ENCODE measurements around the gene MCF2L. TPM values are rescaled to one million over a fixed set of nuclear protein-coding genes. Genes with fewer than 3 reads are reported as not detected.

MCF2L gene
- polyA plus RNA-seq, 1 donor (not counting 4 experiments of a cell fraction or from before 2014, with no cell fraction given): 0.14 TPM

GRCh38 chr13:113015826-113016525 lies 47.0 kb downstream of the MCF2L start:
- H3K4me1 ChIP-seq (ENCODE audit: control insufficient read depth, extremely low read depth, insufficient read depth, low read length): peaks cover 9% of the 10 kb centered on the region
- H3K9me1 ChIP-seq (ENCODE audit: control insufficient read depth, extremely low read depth, insufficient read depth, low read length): no peaks in the 10 kb centered on the region
- FAIRE-seq: no peak
- no peak overlapping the region for H3K9ac ChIP-seq (ENCODE audit: control insufficient read depth, extremely low read depth, insufficient read depth, low read length)
- H3K4me3 ChIP-seq (ENCODE audit: control insufficient read depth in 2 of 3, extremely low read depth in 1 of 3, insufficient read depth in 2 of 3, low read depth in 1 of 3, low read length in 3 of 3): no peak overlapping the region
- H3K79me2 ChIP-seq (ENCODE audit: control insufficient read depth, insufficient read depth, low read length): no peaks in the 10 kb centered on the region
- H3K4me2 ChIP-seq (ENCODE audit: control insufficient read depth, extremely low read depth, insufficient read depth, low read depth, low read length): no peak overlapping the region
- dilution Hi-C loops (cut with MboI; ENCODE audit: extremely low pct_ligation_motif_present, low sequenced_read_pairs): no loop called here
- no peaks in the 10 kb centered on the region for H4K20me1 ChIP-seq (ENCODE audit: control insufficient read depth, extremely low read depth, insufficient read depth, low read length)
- no peak for DNase-seq (ENCODE audit: low read depth, low spot score)
- H3K36me3 ChIP-seq (ENCODE audit: control insufficient read depth in 2 of 2, extremely low read depth in 1 of 2, insufficient read depth in 2 of 2, low read length in 2 of 2): no peaks in the 10 kb centered on the region
- H3K9me3 ChIP-seq (ENCODE audit: control insufficient read depth, low read depth, low read length): no peaks in the 10 kb centered on the region
- no peak overlapping the region for H2AFZ ChIP-seq (ENCODE audit: control insufficient read depth, low read length)
- no peak overlapping the region for H3K27ac ChIP-seq (ENCODE audit: control insufficient read depth, insufficient read depth, low read length)
- H3K27me3 ChIP-seq (ENCODE audit: control insufficient read depth, extremely low read depth, insufficient read depth, low read length): peaks cover 32% of the 10 kb centered on the region
- no peak for TF ChIP-seq EZH2 (IDR thresholded peaks at IDR 0.05; ENCODE audit: low read length)
- no peak for TF ChIP-seq CTCF (optimal IDR thresholded peaks at IDR 0.05 in 1 of 3, IDR thresholded peaks at IDR 0.05 in 1 of 3, conservative IDR thresholded peaks at IDR 0.05 in 1 of 3; ENCODE audit: extremely low read depth in 1 of 3, insufficient read depth in 2 of 3, low read length in 3 of 3)

- Histone ChIP-seq H3K4me3 (ENCODE audit: control insufficient read depth in 2 of 3, extremely low read depth in 1 of 3, insufficient read depth in 2 of 3, low read depth in 1 of 3, low read length in 3 of 3) (no peak overlapping the region), H3K4me2 (ENCODE audit: control insufficient read depth, extremely low read depth, insufficient read depth, low read depth, low read length) (no peak overlapping the region), H3K79me2 (ENCODE audit: control insufficient read depth, insufficient read depth, low read length) (no peaks in the 10 kb centered on the region), H3K36me3 (ENCODE audit: control insufficient read depth in 2 of 2, extremely low read depth in 1 of 2, insufficient read depth in 2 of 2, low read length in 2 of 2) (no peaks in the 10 kb centered on the region), H3K9ac (ENCODE audit: control insufficient read depth, extremely low read depth, insufficient read depth, low read length) (no peak overlapping the region), H3K9me1 (ENCODE audit: control insufficient read depth, extremely low read depth, insufficient read depth, low read length) (no peaks in the 10 kb centered on the region), H3K4me1 (ENCODE audit: control insufficient read depth, extremely low read depth, insufficient read depth, low read length) (peaks cover 9% of the 10 kb centered on the region), H4K20me1 (ENCODE audit: control insufficient read depth, extremely low read depth, insufficient read depth, low read length) (no peaks in the 10 kb centered on the region), H3K27me3 (ENCODE audit: control insufficient read depth, extremely low read depth, insufficient read depth, low read length) (peaks cover 32% of the 10 kb centered on the region), H3K27ac (ENCODE audit: control insufficient read depth, insufficient read depth, low read length) (no peak overlapping the region), H3K9me3 (ENCODE audit: control insufficient read depth, low read depth, low read length) (no peaks in the 10 kb centered on the region), H2AFZ (ENCODE audit: control insufficient read depth, low read length) (no peak overlapping the region)
- no peak for FAIRE-seq
- TF ChIP-seq EZH2 (IDR thresholded peaks at IDR 0.05; ENCODE audit: low read length): no peak
- no peak for TF ChIP-seq CTCF (optimal IDR thresholded peaks at IDR 0.05 in 1 of 3, IDR thresholded peaks at IDR 0.05 in 1 of 3, conservative IDR thresholded peaks at IDR 0.05 in 1 of 3; ENCODE audit: extremely low read depth in 1 of 3, insufficient read depth in 2 of 3, low read length in 3 of 3)
- no peak for DNase-seq (ENCODE audit: low read depth, low spot score)
- dilution Hi-C loops (cut with MboI; ENCODE audit: extremely low pct_ligation_motif_present, low sequenced_read_pairs): no loop called here
These were observed 47.7 kb downstream of the MCF2L start for GRCh38 chr13:113016526-113017295.

Data from keratinocyte (primary cell).